Trophoblast cell (in vitro differentiated cells and primary cell): Measurements from ENCODE around the gene DPPA2.

ENCODE experiments used
- DNase-seq, 2 donors: peaks; one replicate each; pipeline ENCODE4 v3.0.0-alpha.2; 2016
- H2AFZ ChIP-seq: 2 replicates; pipeline ENCODE4 v1.6.1; 2013; ENCODE audit warnings: low read length, moderate library complexity, mild to moderate bottlenecking; ENCODE audit not compliant: insufficient read depth, poor library complexity
- H2AK5ac ChIP-seq: 2 replicates; pipeline ENCODE4 v1.6.1; 2013; ENCODE audit warnings: mild to moderate bottlenecking, low read length
- H2BK120ac ChIP-seq: 2 replicates; pipeline ENCODE4 v1.6.1; 2013; ENCODE audit warnings: low read length, mild to moderate bottlenecking, moderate library complexity; ENCODE audit not compliant: insufficient read depth, poor library complexity
- H2BK12ac ChIP-seq: 2 replicates; pipeline ENCODE4 v1.6.1; 2013; ENCODE audit warnings: mild to moderate bottlenecking, low read length, moderate library complexity
- H2BK5ac ChIP-seq: 2 replicates; pipeline ENCODE4 v1.6.1; 2013; ENCODE audit warnings: low read length, low read depth, moderate library complexity, mild to moderate bottlenecking; ENCODE audit not compliant: poor library complexity
- H3K14ac ChIP-seq: 2 replicates; pipeline ENCODE4 v1.6.1; 2013; ENCODE audit warnings: mild to moderate bottlenecking, low read length
- H3K18ac ChIP-seq: 2 replicates; pipeline ENCODE4 v1.6.1; 2013; ENCODE audit warnings: mild to moderate bottlenecking, low read length
- H3K23ac ChIP-seq: 2 replicates; pipeline ENCODE4 v1.6.1; 2013; ENCODE audit warnings: low read length
- H3K27ac ChIP-seq: 2 replicates; pipeline ENCODE4 v1.5.1; 2013; ENCODE audit warnings: low read depth, mild to moderate bottlenecking, inconsistent platforms, low read length, moderate library complexity
- H3K27me3 ChIP-seq: 2 replicates; pipeline ENCODE4 v1.6.1; 2013; ENCODE audit warnings: inconsistent platforms, mild to moderate bottlenecking, low read length, moderate library complexity; ENCODE audit not compliant: insufficient read depth
- H3K36me3 ChIP-seq, 2 experiments: 1 replicate in 1 of 2; 2 replicates in 1 of 2; pipeline ENCODE4 v1.6.1; 2013; ENCODE audit warnings: low read length in 2 of 2, mild to moderate bottlenecking in 2 of 2, moderate library complexity in 1 of 2; ENCODE audit not compliant: insufficient read depth in 2 of 2, control insufficient read depth in 1 of 2
- H3K4ac ChIP-seq: 2 replicates; pipeline ENCODE4 v1.6.1; 2013; ENCODE audit warnings: low read depth, mild to moderate bottlenecking, low read length, moderate library complexity
- H3K4me1 ChIP-seq, 2 experiments: 1 replicate in 1 of 2; 2 replicates in 1 of 2; pipeline ENCODE4 v1.6.1; 2013; ENCODE audit warnings: low read length in 2 of 2, mild to moderate bottlenecking in 2 of 2, moderate library complexity in 1 of 2; ENCODE audit not compliant: insufficient read depth in 2 of 2, control insufficient read depth in 1 of 2
- H3K4me2 ChIP-seq: 2 replicates; pipeline ENCODE4 v1.6.1; 2013; ENCODE audit warnings: inconsistent platforms, mild to moderate bottlenecking, low read length, moderate library complexity
- H3K4me3 ChIP-seq: 2 replicates; pipeline ENCODE4 v1.5.1; 2013; ENCODE audit warnings: mild to moderate bottlenecking, low read depth, low read length, inconsistent platforms
- H3K79me1 ChIP-seq: one replicate; pipeline ENCODE4 v1.6.1; 2013; ENCODE audit warnings: low read length
- H3K79me2 ChIP-seq: 2 replicates; pipeline ENCODE4 v1.6.1; 2013; ENCODE audit warnings: low read length, mild to moderate bottlenecking; ENCODE audit not compliant: control insufficient read depth, insufficient read depth, poor library complexity
- H3K9ac ChIP-seq: 2 replicates; pipeline ENCODE4 v1.6.1; 2013; ENCODE audit warnings: mild to moderate bottlenecking, low read length
- H3K9me3 ChIP-seq: 2 replicates; pipeline ENCODE4 v1.6.1; 2013; ENCODE audit warnings: low read depth, mild to moderate bottlenecking, control low read depth, inconsistent platforms, low read length; ENCODE audit not compliant: insufficient read depth
- H4K12ac ChIP-seq: 2 replicates; pipeline ENCODE4 v1.6.1; 2013; ENCODE audit warnings: low read depth, mild to moderate bottlenecking, low read length, moderate library complexity
- H4K8ac ChIP-seq: 2 replicates; pipeline ENCODE4 v1.6.1; 2013; ENCODE audit warnings: low read depth, mild to moderate bottlenecking, low read length, moderate library complexity
- H4K91ac ChIP-seq: one replicate; pipeline ENCODE4 v1.6.1; 2013; ENCODE audit warnings: low read depth, mild to moderate bottlenecking, low read length, moderate library complexity
- WGBS: extraction: QIAGEN DNeasy Blood & Tissue Kit; methylation state at CpG from one replicate; pipeline ENCODE4 v1.1.7; 2013; ENCODE audit warnings: missing lambda C conversion rate; ENCODE audit not compliant: insufficient read length, insufficient coverage; ENCODE audit errors: extremely low coverage; 5-methylcytosine and 5-hydroxymethylcytosine counted together

The DPPA2 gene

DNA sequence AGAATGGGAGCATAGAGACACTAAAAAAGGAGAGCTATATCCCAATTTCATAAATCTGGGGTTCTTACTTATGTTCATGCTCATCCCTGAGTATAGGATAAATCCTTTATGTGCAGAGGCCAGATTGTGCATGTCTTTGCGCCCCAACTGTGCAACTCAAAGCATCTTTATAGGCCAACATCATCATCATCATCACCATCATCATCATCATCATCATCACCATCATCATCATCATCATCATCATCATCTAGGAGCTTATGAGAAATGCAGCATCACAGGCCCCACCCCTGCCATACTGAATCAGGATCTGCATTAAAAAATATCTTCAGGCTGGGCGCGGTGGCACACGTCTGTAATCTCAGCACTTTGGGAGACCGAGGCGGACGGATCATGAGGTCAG is 45.5 kb downstream of the DPPA2 start:
- Histone ChIP-seq H2BK120ac (no peak overlapping the region), H3K4me1 (no peaks in the 10 kb centered on the region), H3K4me3 (no peak overlapping the region), H3K4me2 (no peak overlapping the region), H4K8ac (no peak overlapping the region), H3K4ac (no peak overlapping the region), H2BK12ac (no peak overlapping the region), H3K79me2 (no peaks in the 10 kb centered on the region), H3K14ac (no peak overlapping the region), H4K12ac (no peak overlapping the region), H2AFZ (no peak overlapping the region), H3K18ac (no peak overlapping the region), H2BK5ac (no peak overlapping the region), H3K27me3 (no peaks in the 10 kb centered on the region), H2AK5ac (no peak overlapping the region), H3K9ac (no peak overlapping the region), H3K36me3 (no peaks in the 10 kb centered on the region), H3K9me3 (no peaks in the 10 kb centered on the region), H3K27ac (no peak overlapping the region), H3K79me1 (no peaks in the 10 kb centered on the region), H3K23ac (no peak overlapping the region), H4K91ac (no peak overlapping the region)
- DNase-seq, result no peak
- WGBS, result no CpG with 5 or more reads among the region's 7 CpGs

DNA sequence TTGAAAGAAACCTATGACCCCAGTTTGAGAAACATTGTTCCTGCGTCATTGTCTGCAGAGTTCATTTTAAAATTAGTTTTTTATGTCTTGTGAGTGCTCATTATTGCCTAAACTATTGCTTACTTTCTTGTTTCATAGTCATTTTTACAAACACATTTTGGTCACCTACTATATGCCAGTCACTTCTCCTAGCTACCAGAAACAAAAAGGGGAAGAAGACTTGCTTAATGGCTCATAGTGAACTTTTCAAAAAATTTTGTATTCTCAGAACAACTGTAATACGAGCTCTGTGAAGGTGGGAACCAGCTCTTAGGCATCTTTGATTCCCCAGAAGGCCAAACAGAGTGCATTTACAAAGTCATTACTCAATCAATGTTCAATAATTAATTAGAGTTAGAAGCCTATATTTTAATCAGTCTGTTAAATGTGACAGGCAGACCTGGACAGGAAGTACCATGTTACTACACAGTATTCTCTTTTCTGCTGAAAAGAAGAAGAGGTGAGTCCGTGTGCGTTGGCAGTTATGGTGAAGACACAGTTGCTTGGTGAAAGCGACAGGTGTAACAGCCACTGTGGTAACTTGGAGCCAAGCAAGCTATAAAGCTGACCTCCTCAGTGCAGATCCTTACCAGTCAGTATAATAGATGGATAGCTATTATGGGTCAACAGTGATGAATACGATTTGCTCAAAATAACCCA is 46.6 kb downstream of the DPPA2 start:
- no peak overlapping the region for H3K23ac ChIP-seq
- WGBS, result no CpG with 5 or more reads among the region's 6 CpGs

DNA sequence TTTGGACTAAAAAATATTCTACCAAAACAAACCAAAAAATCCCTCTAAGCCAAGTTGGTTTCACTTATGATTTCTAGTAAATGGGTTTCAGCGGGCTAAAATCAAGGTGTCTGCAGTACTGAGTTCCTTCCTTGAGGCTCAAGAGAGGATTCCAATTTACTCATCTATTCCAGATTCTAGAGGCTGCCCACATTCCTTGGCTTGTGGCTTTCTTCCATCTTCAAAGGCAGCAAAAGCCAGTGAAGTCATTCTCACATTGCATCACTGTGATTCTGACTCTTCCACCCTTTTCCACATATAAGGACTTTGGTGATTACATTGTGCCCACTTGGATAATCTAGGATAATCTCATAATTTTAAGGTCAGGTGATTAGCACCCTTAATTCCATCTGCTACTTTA is 48.1 kb downstream of the DPPA2 start:
- H4K91ac ChIP-seq, result no peak overlapping the region
- H4K12ac ChIP-seq, result no peak overlapping the region
- H3K4me2 ChIP-seq, result no peak overlapping the region
- no peaks in the 10 kb centered on the region for H3K4me1 ChIP-seq
- H3K27me3 ChIP-seq, result no peaks in the 10 kb centered on the region
- H3K14ac ChIP-seq, result no peak overlapping the region
- no CpG with 5 or more reads among the region's 1 CpG for WGBS
- no peak overlapping the region for H2BK5ac ChIP-seq
- no peak overlapping the region for H2BK120ac ChIP-seq
- H3K23ac ChIP-seq, result no peak overlapping the region
- no peak overlapping the region for H3K18ac ChIP-seq
- no peak overlapping the region for H3K4ac ChIP-seq
- no peak overlapping the region for H3K9ac ChIP-seq
- H3K79me2 ChIP-seq, result no peaks in the 10 kb centered on the region
- H3K36me3 ChIP-seq, result no peaks in the 10 kb centered on the region
- no peaks in the 10 kb centered on the region for H3K9me3 ChIP-seq
- H3K4me3 ChIP-seq, result no peak overlapping the region
- no peak overlapping the region for H2BK12ac ChIP-seq
- DNase-seq, result peak; percentile 68 to 85
- H3K79me1 ChIP-seq, result no peaks in the 10 kb centered on the region
- H4K8ac ChIP-seq, result no peak overlapping the region
- H3K27ac ChIP-seq, result no peak overlapping the region
- no peak overlapping the region for H2AK5ac ChIP-seq
- H2AFZ ChIP-seq, result no peak overlapping the region

More for the DNA sequence above, 46.6 kb downstream of the DPPA2 start:
- H2BK12ac ChIP-seq, result no peak overlapping the region
- no peak for DNase-seq
- no peak overlapping the region for H4K12ac ChIP-seq
- H3K4me3 ChIP-seq, result no peak overlapping the region
- no peak overlapping the region for H3K27ac ChIP-seq
- H3K9me3 ChIP-seq, result no peaks in the 10 kb centered on the region
- H2BK120ac ChIP-seq, result no peak overlapping the region
- H2AK5ac ChIP-seq, result no peak overlapping the region
- no peak overlapping the region for H2AFZ ChIP-seq
- no peaks in the 10 kb centered on the region for H3K4me1 ChIP-seq
- H3K9ac ChIP-seq, result no peak overlapping the region
- H3K4me2 ChIP-seq, result no peak overlapping the region
- H3K27me3 ChIP-seq, result no peaks in the 10 kb centered on the region
- no peak overlapping the region for H2BK5ac ChIP-seq
- no peak overlapping the region for H3K4ac ChIP-seq
- H4K8ac ChIP-seq, result no peak overlapping the region
- H4K91ac ChIP-seq, result no peak overlapping the region
- no peak overlapping the region for H3K18ac ChIP-seq
- no peaks in the 10 kb centered on the region for H3K79me1 ChIP-seq
- no peaks in the 10 kb centered on the region for H3K79me2 ChIP-seq
- no peaks in the 10 kb centered on the region for H3K36me3 ChIP-seq
- H3K14ac ChIP-seq, result no peak overlapping the region

GRCh38 chr3:109265295-109265694 is 51.0 kb downstream of the DPPA2 start:
- Histone ChIP-seq H3K79me1 (no peaks in the 10 kb centered on the region), H3K79me2 (no peaks in the 10 kb centered on the region), H2AK5ac (no peak overlapping the region), H3K9ac (no peak overlapping the region), H2BK5ac (no peak overlapping the region), H3K23ac (no peak overlapping the region), H3K36me3 (no peaks in the 10 kb centered on the region), H4K12ac (no peak overlapping the region), H3K14ac (no peak overlapping the region), H3K4me2 (no peak overlapping the region), H3K18ac (no peak overlapping the region), H3K4me3 (no peak overlapping the region), H3K4ac (no peak overlapping the region), H2AFZ (no peak overlapping the region), H3K27me3 (no peaks in the 10 kb centered on the region), H4K91ac (no peak overlapping the region), H3K27ac (no peak overlapping the region), H3K9me3 (no peaks in the 10 kb centered on the region), H2BK120ac (no peak overlapping the region), H4K8ac (no peak overlapping the region), H3K4me1 (no peaks in the 10 kb centered on the region), H2BK12ac (no peak overlapping the region)
- no CpG with 5 or more reads among the region's 2 CpGs for WGBS
- no peak for DNase-seq
